HL-60 (cell line): ENCODE measurements around the gene PCDHA11.

Experiments
- CTCF ChIP-seq: IDR thresholded peaks from one replicate; pipeline ENCODE4 v1.5.1; 2011; ENCODE audit warnings: low read length, control low read depth, inconsistent platforms; ENCODE audit not compliant: insufficient read depth
- GABPA ChIP-seq: IDR thresholded peaks from 2 replicates; pipeline ENCODE4 v1.6.1; 2012; ENCODE audit warnings: low read depth
- SPI1 ChIP-seq: IDR thresholded peaks from 2 replicates; pipeline ENCODE4 v1.6.1; 2012; ENCODE audit warnings: low read depth, mild to moderate bottlenecking, borderline replicate concordance

DNA sequence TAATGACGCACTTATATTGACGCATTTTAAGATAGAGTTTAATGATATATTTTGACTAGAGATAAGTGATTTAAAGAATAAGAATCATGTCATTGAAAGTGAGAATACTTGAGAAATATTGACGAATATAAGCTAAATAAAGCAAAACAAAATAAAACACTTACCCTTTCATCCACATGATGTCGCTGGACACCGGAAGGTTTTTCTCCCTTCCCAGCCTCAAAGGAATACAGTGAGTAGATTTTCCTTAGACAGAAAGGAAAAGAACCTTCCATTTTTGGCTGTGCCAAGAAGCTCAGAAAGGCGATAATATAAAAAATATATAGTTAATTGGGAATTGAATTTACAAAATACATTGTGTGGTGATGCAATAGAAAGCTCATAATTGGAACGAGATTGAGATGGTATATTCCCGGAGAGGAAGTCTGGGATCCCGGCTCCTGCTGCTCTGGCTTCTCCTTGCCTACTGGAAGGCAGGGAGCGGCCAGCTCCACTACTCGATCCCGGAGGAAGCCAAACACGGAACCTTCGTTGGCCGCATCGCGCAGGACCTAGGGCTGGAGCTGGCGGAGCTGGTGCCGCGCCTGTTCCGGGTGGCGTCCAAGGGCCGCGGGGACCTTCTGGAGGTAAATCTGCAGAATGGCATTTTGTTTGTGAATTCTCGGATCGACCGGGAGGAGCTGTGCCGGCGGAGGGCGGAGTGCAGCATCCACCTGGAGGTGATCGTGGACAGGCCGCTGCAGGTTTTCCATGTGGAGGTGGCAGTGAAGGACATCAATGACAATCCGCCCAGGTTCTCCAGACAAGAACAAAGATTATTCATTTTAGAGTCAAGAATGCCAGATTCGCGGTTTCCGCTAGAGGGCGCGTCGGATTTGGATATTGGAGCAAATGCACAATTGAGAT lies 47.1 kb upstream of the PCDHA11 start, which contains the start of gene PCDHA5:
- TF ChIP-seq CTCF (peak; percentile 22), GABPA (no peak), SPI1 (no peak)
